ENCODE data around the gene SPECC1L. TPM values are rescaled to one million over a fixed set of nuclear protein-coding genes. Genes with fewer than 3 reads are reported as not detected.
A peak's percentile ranks its signal among the peaks of the same experiment; 100 is the strongest.

Gene SPECC1L
- total and polyA plus RNA-seq, 2 of the 8 experiments (the other 6 are each of a cell fraction or from before 2014, with no cell fraction given), result 15.7 to 61.6 TPM

- Histone ChIP-seq H2BK120ac (replicated peaks; ENCODE audit: low read depth, low read length) (no peak overlapping the region), H3K79me2 (ENCODE audit: control insufficient read depth in 1 of 2, insufficient read depth in 2 of 2, low read length in 2 of 2) (peaks cover 5 to 52% of the 10 kb centered on the region in 2 experiments)
- 3% methylated on average over 25 of the region's 25 CpGs; no CpG with 5 or more reads in 1 of the 2 experiments for WGBS, 2 experiments (ENCODE audit: extremely low coverage in 1 of 2, insufficient coverage in 1 of 2, insufficient read length in 1 of 2, insufficient replicate concordance in 2 of 2, low coverage in 1 of 2, low lambda C conversion rate in 2 of 2, missing lambda C conversion rate in 1 of 2)
Observed at GRCh38 chr22:24271386-24271854, 789 bp downstream of the SPECC1L start.

More at GRCh38 chr22:24271386-24271854, 789 bp downstream of the SPECC1L start:
- peak overlapping the region; percentile 96 for H4K91ac ChIP-seq (replicated peaks; ENCODE audit: insufficient read length, low read length)
- H2AFZ ChIP-seq (ENCODE audit: low read length), result no peak overlapping the region
- no peak for DNase-seq (ENCODE audit: low read depth in 1 of 2, low spot score in 2 of 2)
- no peaks in the 10 kb centered on the region for H3K27me3 ChIP-seq (replicated peaks in 1 of 4; ENCODE audit: control insufficient read depth in 3 of 4, extremely low read depth in 1 of 4, insufficient read depth in 3 of 4, low read length in 3 of 4)
- peak overlapping the region; percentile 67 to 82 for H3K4me2 ChIP-seq (ENCODE audit: insufficient read depth in 1 of 2, low read depth in 2 of 2, low read length in 2 of 2)
- H2AK5ac ChIP-seq (ENCODE audit: low read depth, low read length), result no peak overlapping the region
- H3K4ac ChIP-seq (replicated peaks; ENCODE audit: insufficient read length, low read depth, low read length), result peak overlapping the region; percentile 93
- POLR2A ChIA-PET (ENCODE audit: partially characterized antibody), result interaction anchor here (1.0 to 1.4 kb wide), 3 partner anchors 19 to 283 kb away, joined by 3 read pairs; partner anchors contain the start of gene GUCD1
- no peaks in the 10 kb centered on the region for H3K36me3 ChIP-seq (ENCODE audit: control insufficient read depth in 2 of 4, insufficient read depth in 4 of 4, low read length in 3 of 4)
- H3K9ac ChIP-seq (replicated peaks in 1 of 4; ENCODE audit: extremely low read depth in 1 of 4, low read depth in 3 of 4, low read length in 3 of 4), result peak overlapping the region; percentile 92 to 98 (median 94)
- CTCF ChIA-PET (ENCODE audit: partially characterized antibody), result interaction anchor here (0.8 to 1.2 kb wide), 2 partner anchors 14 to 81 kb away, joined by 3 read pairs; no protein-coding TSS in a partner anchor
- H4K5ac ChIP-seq (ENCODE audit: insufficient read length, low read depth, low read length), result no peak overlapping the region
- H3K23ac ChIP-seq (ENCODE audit: insufficient read length), result no peak overlapping the region
- peak overlapping the region; percentile 75; the same call in 1 of the 2 replicates for H2BK12ac ChIP-seq (ENCODE audit: low read depth, low read length)
- H3K9me3 ChIP-seq (ENCODE audit: insufficient read depth in 2 of 2, low read depth in 1 of 2, low read length in 1 of 2), result no peaks in the 10 kb centered on the region
- H3K18ac ChIP-seq (ENCODE audit: extremely low read depth, low read length), result peak overlapping the region; percentile 98; the same call in 1 of the 2 replicates
- H3K56ac ChIP-seq (replicated peaks; ENCODE audit: insufficient read length, low read depth, low read length), result peak overlapping the region; percentile 92
- H3K27ac ChIP-seq (ENCODE audit: low read depth, low read length), result peak overlapping the region; percentile 94
- H3K4me1 ChIP-seq (replicated peaks in 1 of 4; ENCODE audit: control insufficient read depth in 3 of 4, insufficient read depth in 4 of 4, low read length in 3 of 4), result peaks cover 0 to 8% (median 2%) of the 10 kb centered on the region in 4 experiments; a peak in 3 of 7 replicates
- peaks cover 0 to 2% of the 10 kb centered on the region in 2 experiments for H4K20me1 ChIP-seq (replicated peaks in 1 of 2; ENCODE audit: control insufficient read depth in 1 of 2, insufficient read depth in 2 of 2, low read length in 2 of 2)
- FAIRE-seq, result no peak
- H3K23me2 ChIP-seq (ENCODE audit: low read depth, low read length), result peaks cover 4% of the 10 kb centered on the region; the same call in 1 of the 2 replicates
- H3K14ac ChIP-seq (ENCODE audit: insufficient read length), result no peak overlapping the region
- peak overlapping the region; percentile 96; the same call in 1 of the 2 replicates for H4K8ac ChIP-seq (ENCODE audit: extremely low read depth, insufficient read depth, low read length)
- H3K4me3 ChIP-seq (ENCODE audit: extremely low read depth in 1 of 4, insufficient read depth in 2 of 4, low read depth in 3 of 4, low read length in 4 of 4), result peak overlapping the region; percentile 89 to 92 (median 90)
- TF ChIP-seq ASH2L (IDR thresholded peaks at IDR 0.05; ENCODE audit: low read length) (peak; percentile 39), HDAC6 (IDR thresholded peaks at IDR 0.05; ENCODE audit: low read depth, low read length) (no peak)
- H2BK5ac ChIP-seq (ENCODE audit: low read depth, low read length), result peak overlapping the region; percentile 87
- H2BK20ac ChIP-seq (ENCODE audit: low read length), result no peak overlapping the region
- H3K79me1 ChIP-seq (ENCODE audit: low read depth, low read length), result no peaks in the 10 kb centered on the region
- no peak overlapping the region for H2BK15ac ChIP-seq (ENCODE audit: low read length)
